Kidney epithelial cell (primary cell): Measurements from ENCODE around the gene NECTIN1. TPM values are rescaled to one million over a fixed set of nuclear protein-coding genes. Genes with fewer than 3 reads are reported as not detected.

Source experiments
- DNase-seq: peaks from one replicate; pipeline ENCODE4 v3.0.0-alpha.2; 2010; ENCODE audit warnings: low read depth
- H3K27me3 ChIP-seq: 2 replicates; pipeline ENCODE4 v1.6.0; 2011; ENCODE audit warnings: low read length; ENCODE audit not compliant: control insufficient read depth, insufficient read depth
- H3K36me3 ChIP-seq: 2 replicates; pipeline ENCODE4 v1.5.1; 2011; ENCODE audit warnings: low read length; ENCODE audit not compliant: control insufficient read depth, insufficient read depth
- H3K4me3 ChIP-seq: 2 replicates; pipeline ENCODE4 v1.5.1; 2011; ENCODE audit warnings: low read depth, mild to moderate bottlenecking, control low read depth, low read length
- total RNA-seq: library from RNA; depleted of rRNA; stranded (reverse); fragments of >200 nt; gene quantifications from 2 replicates; pipeline ENCODE4 v1.2.3, GENCODE V29; 2015
- TF ChIP-seq, protein P1 (sequence below): IDR thresholded peaks from 2 replicates; pipeline ENCODE4 v1.5.1; 2011; ENCODE audit warnings: mild to moderate bottlenecking, moderate library complexity, low read length, control low read depth, inconsistent platforms; ENCODE audit not compliant: insufficient read depth, poor library complexity, severe bottlenecking

NECTIN1 gene
- total RNA-seq, 1 donor from 2014 or later = 15.0 TPM

DNA sequence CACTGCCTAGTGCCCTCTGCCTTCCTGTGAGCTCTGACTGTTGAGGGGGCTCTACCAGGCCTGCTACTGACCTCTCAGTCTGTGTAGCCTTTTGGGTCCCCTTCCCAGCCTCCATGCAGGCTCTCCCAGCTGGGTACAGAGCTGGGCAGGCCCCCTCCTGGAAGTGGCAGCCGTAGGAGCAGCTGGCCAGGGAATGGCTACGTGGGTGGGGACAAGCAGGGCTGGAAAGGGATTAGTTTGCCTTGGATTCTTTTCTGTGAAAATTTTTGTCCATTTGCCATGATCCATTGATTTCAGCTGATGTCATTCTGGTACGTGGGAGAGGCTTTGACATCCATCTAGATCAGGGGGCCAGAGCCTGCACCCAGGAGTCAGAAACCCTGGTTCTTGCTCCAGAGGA lies 23.9 kb upstream of the NECTIN1 start:
- Histone ChIP-seq H3K27me3 (peaks cover 31% of the 10 kb centered on the region), H3K36me3 (no peaks in the 10 kb centered on the region), H3K4me3 (no peak overlapping the region)
- TF ChIP-seq, protein P1, sequence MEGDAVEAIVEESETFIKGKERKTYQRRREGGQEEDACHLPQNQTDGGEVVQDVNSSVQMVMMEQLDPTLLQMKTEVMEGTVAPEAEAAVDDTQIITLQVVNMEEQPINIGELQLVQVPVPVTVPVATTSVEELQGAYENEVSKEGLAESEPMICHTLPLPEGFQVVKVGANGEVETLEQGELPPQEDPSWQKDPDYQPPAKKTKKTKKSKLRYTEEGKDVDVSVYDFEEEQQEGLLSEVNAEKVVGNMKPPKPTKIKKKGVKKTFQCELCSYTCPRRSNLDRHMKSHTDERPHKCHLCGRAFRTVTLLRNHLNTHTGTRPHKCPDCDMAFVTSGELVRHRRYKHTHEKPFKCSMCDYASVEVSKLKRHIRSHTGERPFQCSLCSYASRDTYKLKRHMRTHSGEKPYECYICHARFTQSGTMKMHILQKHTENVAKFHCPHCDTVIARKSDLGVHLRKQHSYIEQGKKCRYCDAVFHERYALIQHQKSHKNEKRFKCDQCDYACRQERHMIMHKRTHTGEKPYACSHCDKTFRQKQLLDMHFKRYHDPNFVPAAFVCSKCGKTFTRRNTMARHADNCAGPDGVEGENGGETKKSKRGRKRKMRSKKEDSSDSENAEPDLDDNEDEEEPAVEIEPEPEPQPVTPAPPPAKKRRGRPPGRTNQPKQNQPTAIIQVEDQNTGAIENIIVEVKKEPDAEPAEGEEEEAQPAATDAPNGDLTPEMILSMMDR = no peak
- no peak for DNase-seq

- TF ChIP-seq, protein P1 = no peak
- Histone ChIP-seq H3K36me3 (no peaks in the 10 kb centered on the region), H3K4me3 (no peak overlapping the region), H3K27me3 (peaks cover 31% of the 10 kb centered on the region)
- no peak for DNase-seq
These were observed 23.4 kb upstream of the NECTIN1 start for GRCh38 chr11:119752345-119752871.

DNA sequence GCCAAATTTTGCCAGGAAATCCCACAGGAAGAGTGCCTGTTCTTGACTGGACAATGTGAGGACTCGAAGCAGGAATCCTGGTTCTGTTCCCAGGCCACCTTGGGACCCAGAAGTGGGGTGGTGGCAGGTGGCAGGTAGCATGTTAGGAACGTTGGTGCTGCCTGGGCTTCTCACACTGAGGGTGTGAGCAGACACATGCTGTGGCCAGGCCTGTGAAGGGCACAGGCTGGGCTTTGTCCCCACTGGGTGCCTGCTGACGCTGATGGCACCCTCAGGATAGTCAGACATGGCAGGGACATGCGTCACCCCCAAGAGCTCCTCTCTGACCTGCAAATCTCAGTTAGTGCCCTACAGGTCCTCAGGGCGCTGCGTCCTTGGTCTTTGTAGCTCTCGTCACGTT lies 21.1 kb upstream of the NECTIN1 start:
- TF ChIP-seq, protein P1 = no peak
- DNase-seq = no peak
- H3K27me3 ChIP-seq = peaks cover 28% of the 10 kb centered on the region
- H3K4me3 ChIP-seq = no peak overlapping the region
- no peaks in the 10 kb centered on the region for H3K36me3 ChIP-seq

DNA sequence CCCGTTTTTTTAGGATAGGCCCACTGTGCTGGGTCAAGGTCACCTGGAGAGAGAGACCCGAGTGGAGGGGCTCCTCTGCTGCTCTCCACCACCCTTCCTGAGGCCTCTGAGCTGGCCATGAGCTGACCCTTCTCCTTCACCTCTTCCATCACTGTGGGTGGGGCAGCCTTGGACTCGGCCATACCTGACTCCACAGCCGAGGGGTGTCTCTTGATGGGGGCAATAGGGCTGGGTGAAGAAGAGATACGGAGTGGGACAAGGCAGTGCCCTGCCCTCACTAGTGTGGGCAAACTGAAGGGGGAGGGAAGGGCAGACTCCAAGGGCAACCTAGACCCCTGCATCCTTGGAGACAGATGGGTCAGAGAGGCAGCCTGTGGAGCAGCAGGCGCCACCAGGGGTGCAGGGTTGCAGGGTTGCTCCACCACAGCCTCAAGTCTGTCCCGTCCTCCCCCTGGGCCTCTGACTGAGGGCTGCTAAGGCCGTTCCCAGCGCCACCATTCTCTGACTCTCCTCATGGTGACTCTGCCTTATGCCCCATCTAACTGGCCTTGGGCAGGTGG lies 20.1 kb upstream of the NECTIN1 start:
- H3K4me3 ChIP-seq = no peak overlapping the region
- TF ChIP-seq, protein P1 = no peak
- no peak for DNase-seq
- no peaks in the 10 kb centered on the region for H3K36me3 ChIP-seq
- peaks cover 25% of the 10 kb centered on the region for H3K27me3 ChIP-seq

- Histone ChIP-seq H3K36me3 (no peaks in the 10 kb centered on the region), H3K27me3 (peaks cover 30% of the 10 kb centered on the region), H3K4me3 (no peak overlapping the region)
- TF ChIP-seq, protein P1 = no peak
- DNase-seq = no peak
These were observed 19.1 kb upstream of the NECTIN1 start for GRCh38 chr11:119747868-119748660.
